Lung (tissue), 12 donors: ENCODE measurements around the gene RNF144A. TPM values are rescaled to one million over a fixed set of nuclear protein-coding genes. Genes with fewer than 3 reads are reported as not detected.
A peak's percentile ranks its signal among the peaks of the same experiment; 100 is the strongest.

Source experiments
- ATAC-seq: fragments of 200-7000 bp; cut with Tn5 transposase; one replicate; pipeline ENCODE4 v1.9.1; 2020; ENCODE audit warnings: moderate number of reproducible peaks; ENCODE audit not compliant: insufficient read depth, low FRiP score
- DNase-seq, 3 donors: peaks; one replicate each; pipeline ENCODE4 v3.0.0-alpha.2; 2013 to 2017
- H3K27ac ChIP-seq, 2 donors: one replicate each; pipeline ENCODE4 v1.5.1; 2013; ENCODE audit warnings: mild to moderate bottlenecking in 2 of 2, moderate library complexity in 2 of 2, control low read depth in 1 of 2, inconsistent platforms in 1 of 2, low read depth in 1 of 2, low read length in 1 of 2
- H3K27me3 ChIP-seq, 3 donors: one replicate each; pipeline ENCODE4 v1.5.1; 2013; ENCODE audit warnings: low read length in 2 of 3; ENCODE audit not compliant: control insufficient read depth in 3 of 3, insufficient read depth in 3 of 3
- H3K36me3 ChIP-seq, 4 donors: one replicate each; pipeline ENCODE4 v1.5.1; 2013; ENCODE audit warnings: low read length in 4 of 4, mild to moderate bottlenecking in 1 of 4, moderate library complexity in 1 of 4; ENCODE audit not compliant: control insufficient read depth in 4 of 4, insufficient read depth in 4 of 4
- H3K4me1 ChIP-seq, 5 donors: one replicate each; pipeline ENCODE4 v1.5.1; 2013; ENCODE audit warnings: low read length in 5 of 5, mild to moderate bottlenecking in 2 of 5, moderate library complexity in 1 of 5; ENCODE audit not compliant: control insufficient read depth in 5 of 5, insufficient read depth in 5 of 5
- H3K4me3 ChIP-seq: one replicate; pipeline ENCODE4 v1.5.1; 2013; ENCODE audit warnings: mild to moderate bottlenecking, control low read depth, moderate library complexity
- H3K9ac ChIP-seq, 2 donors: one replicate each; pipeline ENCODE4 v1.5.1; 2013; ENCODE audit warnings: low read length in 2 of 2, control low read depth in 1 of 2; ENCODE audit not compliant: insufficient read depth in 1 of 2
- H3K9me3 ChIP-seq, 4 donors: one replicate each; pipeline ENCODE4 v1.5.1; 2013; ENCODE audit warnings: low read length in 3 of 4, mild to moderate bottlenecking in 1 of 4, moderate library complexity in 1 of 4; ENCODE audit not compliant: control insufficient read depth in 4 of 4, insufficient read depth in 3 of 4
- CTCF ChIP-seq: IDR thresholded peaks from 2 replicates; pipeline ENCODE4 v1.5.1; 2012; ENCODE audit warnings: mild to moderate bottlenecking; ENCODE audit errors: control extremely low read depth, extremely low read depth
- WGBS, 2 donors: extraction: QIAGEN DNeasy Blood & Tissue Kit; methylation state at CpG; one replicate each; pipeline ENCODE4 v1.1.7; 2013; 5-methylcytosine and 5-hydroxymethylcytosine counted together
- polyA plus RNA-seq, 2 donors: library from polyadenylated mRNA; stranded (reverse); fragments of 200-250 nt; gene quantifications; one replicate each; pipeline ENCODE4 v1.2.1, GENCODE V29; 2013
- total RNA-seq, 2 donors: library from RNA; depleted of rRNA in 1 of 2; stranded (reverse); fragments of >200 nt in 1 of 2; gene quantifications; one replicate each; pipeline ENCODE4 v1.2.1, GENCODE V29; 2014 to 2021
- donor health status: control.
- donor health status: control.
- donor health status: Bipolar disorder and iron deficiency.
- donor health status: healthy.
- donor health status: DM: yes; HTN: yes; CAD: no.

Gene RNF144A
- total and polyA plus RNA-seq, 4 donors = 2.7 to 25.3 (median 5.8) TPM

GRCh38 chr2:6968319-6969100, 51.3 kb downstream of the RNF144A start:
- Histone ChIP-seq H3K4me3 (no peak overlapping the region), H3K9ac (no peak overlapping the region), H3K4me1 (peaks cover 0 to 11% (median 0%) of the 10 kb centered on the region in 5 donors), H3K9me3 (no peaks in the 10 kb centered on the region), H3K27me3 (no peaks in the 10 kb centered on the region), H3K27ac (no peak overlapping the region), H3K36me3 (peaks cover 0 to 2% (median 0%) of the 10 kb centered on the region in 4 donors)
- DNase-seq = peak; percentile 57 to 80 (median 66)
- TF ChIP-seq CTCF = no peak
- WGBS, 2 donors = 87 to 94% methylated on average over 10 of the region's 10 CpGs
- ATAC-seq = no peak

- no peak overlapping the region for H3K9ac ChIP-seq
- DNase-seq (no peak), ATAC-seq (no peak)
- WGBS, 2 donors = 91 to 94% methylated on average over 1 of the region's 1 CpG
- H3K4me3 ChIP-seq = no peak overlapping the region
- TF ChIP-seq CTCF = no peak
- H3K27me3 ChIP-seq = no peaks in the 10 kb centered on the region
- H3K4me1 ChIP-seq = peaks cover 0 to 11% (median 0%) of the 10 kb centered on the region in 5 donors
- H3K36me3 ChIP-seq = peaks cover 0 to 2% (median 0%) of the 10 kb centered on the region in 4 donors
- no peak overlapping the region for H3K27ac ChIP-seq
- H3K9me3 ChIP-seq = no peaks in the 10 kb centered on the region
These were observed 53.3 kb downstream of the RNF144A start for GRCh38 chr2:6970551-6970950.

GRCh38 chr2:6970976-6971480, 53.8 kb downstream of the RNF144A start:
- Histone ChIP-seq H3K9me3 (no peaks in the 10 kb centered on the region), H3K27me3 (no peaks in the 10 kb centered on the region), H3K27ac (no peak overlapping the region), H3K36me3 (peaks cover 0 to 2% (median 0%) of the 10 kb centered on the region in 4 donors), H3K4me3 (no peak overlapping the region), H3K9ac (no peak overlapping the region), H3K4me1 (peaks cover 0 to 11% (median 0%) of the 10 kb centered on the region in 5 donors)
- no peak for ATAC-seq
- DNase-seq = no peak
- no peak for TF ChIP-seq CTCF
- WGBS, 2 donors = 85 to 89% methylated on average over 4 of the region's 4 CpGs
